IMR-90 (cell line): ENCODE data around the gene NRCAM. TPM values are rescaled to one million over a fixed set of nuclear protein-coding genes. Genes with fewer than 3 reads are reported as not detected.

Experiments
- ATAC-seq: fragments of 200-7000 bp; cut with Tn5 transposase; 2 replicates; pipeline ENCODE4 v1.9.1; 2020; ENCODE audit warnings: low read depth, mild to moderate bottlenecking, moderate library complexity
- BruUV-seq: library from RNA; stranded (reverse); fragments of 400-500 nt; replicated peaks from 2 replicates; lab custom pipeline; 2021; lab: Mats Ljungman, UMichigan
- CTCF ChIA-PET: fragments of 300-600 bp; formaldehyde crosslinking; extraction: SDS; loops from one replicate; lab custom pipeline; 2021; ENCODE audit warnings: antibody characterized with exemption; lab: Yijun Ruan, JAX
- POLR2A ChIA-PET: fragments of 300-600 bp; sonication (Branson Sonifier 250); formaldehyde crosslinking; loops from one replicate; lab custom pipeline; 2022; ENCODE audit warnings: antibody characterized with exemption; ENCODE audit not compliant: unreplicated experiment; lab: Charles Lee
- DNase-seq: peaks from one replicate; pipeline ENCODE4 v3.0.0; 2013
- H2AFZ ChIP-seq: replicated peaks from 2 replicates; pipeline ENCODE3; 2013; ENCODE audit warnings: low read length, mild to moderate bottlenecking; ENCODE audit not compliant: poor library complexity
- H2AK5ac ChIP-seq: 2 replicates; pipeline ENCODE4 v1.6.1; 2013; ENCODE audit warnings: low read depth, low read length, inconsistent platforms
- H2AK9ac ChIP-seq: replicated peaks from 2 replicates; pipeline ENCODE3; 2013; ENCODE audit warnings: mild to moderate bottlenecking, low read depth, low read length, moderate library complexity; ENCODE audit not compliant: poor library complexity
- H2BK120ac ChIP-seq: 2 replicates; pipeline ENCODE4 v1.6.1; 2013; ENCODE audit warnings: low read depth, low read length, inconsistent platforms
- H2BK15ac ChIP-seq: 3 replicates; pipeline ENCODE4 v1.6.1; 2013; ENCODE audit warnings: low read depth, low read length, inconsistent platforms
- H2BK20ac ChIP-seq: 2 replicates; pipeline ENCODE4 v1.6.1; 2013; ENCODE audit warnings: low read depth, mild to moderate bottlenecking, inconsistent platforms, low read length, moderate library complexity
- H2BK5ac ChIP-seq: 2 replicates; pipeline ENCODE4 v1.6.1; 2013; ENCODE audit warnings: mild to moderate bottlenecking, low read depth, low read length, inconsistent platforms; ENCODE audit not compliant: poor library complexity, severe bottlenecking
- H3K14ac ChIP-seq: replicated peaks from 2 replicates; pipeline ENCODE4 v1.6.1; 2013; ENCODE audit warnings: low read depth, low read length, inconsistent platforms
- H3K18ac ChIP-seq: 2 replicates; pipeline ENCODE4 v1.6.1; 2013; ENCODE audit warnings: low read depth, low read length, control low read depth
- H3K23ac ChIP-seq: 2 replicates; pipeline ENCODE4 v1.6.1; 2013; ENCODE audit warnings: low read depth, low read length, inconsistent platforms
- H3K27ac ChIP-seq: 2 replicates; pipeline ENCODE4 v1.5.1; 2013; ENCODE audit warnings: mild to moderate bottlenecking, control low read depth, low read length; ENCODE audit not compliant: insufficient read depth
- H3K27me3 ChIP-seq: 2 replicates; pipeline ENCODE4 v1.6.1; 2013; ENCODE audit warnings: low read length; ENCODE audit not compliant: control insufficient read depth, insufficient read depth
- H3K36me3 ChIP-seq: 2 replicates; pipeline ENCODE4 v1.6.1; 2013; ENCODE audit warnings: low read length, mixed read lengths; ENCODE audit not compliant: control insufficient read depth, insufficient read depth
- H3K4ac ChIP-seq: 2 replicates; pipeline ENCODE4 v1.6.1; 2013; ENCODE audit warnings: low read depth, low read length, inconsistent platforms
- H3K4me1 ChIP-seq: 2 replicates; pipeline ENCODE4 v1.6.1; 2013; ENCODE audit warnings: low read length, mixed read lengths; ENCODE audit not compliant: control insufficient read depth, insufficient read depth
- H3K4me2 ChIP-seq: 2 replicates; pipeline ENCODE4 v1.6.1; 2013; ENCODE audit warnings: low read depth, mild to moderate bottlenecking, control low read depth, low read length, moderate library complexity
- H3K4me3 ChIP-seq: 2 replicates; pipeline ENCODE4 v1.5.1; 2013; ENCODE audit warnings: low read depth, mild to moderate bottlenecking, control low read depth, low read length, moderate library complexity; ENCODE audit not compliant: insufficient read depth
- H3K56ac ChIP-seq: 2 replicates; pipeline ENCODE4 v1.6.1; 2013; ENCODE audit warnings: low read length, inconsistent platforms; ENCODE audit not compliant: insufficient read depth; ENCODE audit errors: extremely low read depth
- H3K79me1 ChIP-seq, 2 experiments: 2 replicates each; pipeline ENCODE4 v1.6.1; 2013; ENCODE audit warnings: low read length in 2 of 2, inconsistent platforms in 1 of 2, low read depth in 1 of 2
- H3K9ac ChIP-seq: 2 replicates; pipeline ENCODE4 v1.6.1; 2013; ENCODE audit warnings: low read depth, low read length, control low read depth
- H3K9me1 ChIP-seq: 2 replicates; pipeline ENCODE4 v1.6.1; 2013; ENCODE audit warnings: low read length, inconsistent platforms; ENCODE audit not compliant: insufficient read depth
- H3K9me3 ChIP-seq: 2 replicates; pipeline ENCODE4 v1.6.1; 2013; ENCODE audit warnings: low read length; ENCODE audit not compliant: control insufficient read depth, insufficient read depth
- H4K20me1 ChIP-seq: 2 replicates; pipeline ENCODE4 v1.6.1; 2013; ENCODE audit warnings: low read length, inconsistent platforms; ENCODE audit not compliant: insufficient read depth
- H4K5ac ChIP-seq: 2 replicates; pipeline ENCODE4 v1.6.1; 2013; ENCODE audit warnings: mild to moderate bottlenecking, low read depth, low read length, control low read depth
- H4K8ac ChIP-seq, 2 experiments: 2 replicates each; pipeline ENCODE4 v1.6.1; 2013; ENCODE audit warnings: low read depth in 2 of 2, low read length in 2 of 2, control low read depth in 1 of 2, inconsistent platforms in 1 of 2
- H4K91ac ChIP-seq: 2 replicates; pipeline ENCODE4 v1.6.1; 2013; ENCODE audit warnings: low read depth, low read length, inconsistent platforms; ENCODE audit not compliant: insufficient read depth
- ELK1 ChIP-seq: fragments of 150-350 bp; IDR thresholded peaks from 2 replicates; pipeline ENCODE4 v1.6.1; 2016; ENCODE audit warnings: low read depth, mild to moderate bottlenecking, low read length, moderate library complexity, borderline replicate concordance
- FOS ChIP-seq: fragments of 150-350 bp; IDR thresholded peaks from 2 replicates; pipeline ENCODE4 v1.6.1; 2016; ENCODE audit warnings: low read depth, low read length
- MAFK ChIP-seq: IDR thresholded peaks from 2 replicates; pipeline ENCODE4 v1.6.1; 2012; ENCODE audit warnings: low read depth, low read length, improper control_type of control experiment
- MAZ ChIP-seq: IDR thresholded peaks from 2 replicates; pipeline ENCODE4 v1.6.1; 2012; ENCODE audit warnings: low read depth, mild to moderate bottlenecking, low read length, improper control_type of control experiment, moderate library complexity, borderline replicate concordance
- MXI1 ChIP-seq: IDR thresholded peaks from 2 replicates; pipeline ENCODE4 v1.6.1; 2012; ENCODE audit warnings: low read depth, mild to moderate bottlenecking, low read length, moderate library complexity, borderline replicate concordance
- NFE2L2 ChIP-seq: fragments of 150-350 bp; IDR thresholded peaks from 2 replicates; pipeline ENCODE4 v1.6.1; 2016; ENCODE audit warnings: low read depth, mild to moderate bottlenecking, low read length
- RAD21 ChIP-seq: IDR thresholded peaks from 2 replicates; pipeline ENCODE4 v1.6.1; 2012; ENCODE audit warnings: low read length, improper control_type of control experiment
- RCOR1 ChIP-seq: IDR thresholded peaks from 2 replicates; pipeline ENCODE4 v1.6.1; 2012; ENCODE audit warnings: mild to moderate bottlenecking, low read length, improper control_type of control experiment; ENCODE audit not compliant: insufficient replicate concordance
- RFX5 ChIP-seq: IDR thresholded peaks from 2 replicates; pipeline ENCODE4 v1.8.0; 2012; ENCODE audit warnings: low read depth, mild to moderate bottlenecking, low read length, moderate library complexity
- WGBS, 2 experiments: methylation state at CpG; one replicate each; pipeline versions ENCODE4 v1.1.5 to v1.1.7; 2013; ENCODE audit warnings: missing lambda C conversion rate in 2 of 2; ENCODE audit not compliant: insufficient read length in 1 of 2; ENCODE audit errors: extremely low coverage in 2 of 2; 5-methylcytosine and 5-hydroxymethylcytosine counted together
- dilution Hi-C: fragments of 300-500 bp; cut with HindIII; formaldehyde crosslinking; loops from one replicate; pipeline ENCODE4 v1.14.3; 2018; ENCODE audit warnings: low sequenced_read_pairs; ENCODE audit not compliant: unreplicated experiment
- in situ Hi-C: fragments of 300-500 bp; cut with MboI; formaldehyde crosslinking; loops from 3 replicates; pipeline ENCODE4 v1.14.3; 2019; ENCODE audit warnings: low sequenced_read_pairs, inconsistent platforms, mixed read lengths
- intact Hi-C: fragments of 100-400 bp; cut with micrococcal nuclease; formaldehyde crosslinking; loops from 2 replicates; pipeline ENCODE4 v1.10.0; 2022
- polyA plus RNA-seq, 3 experiments: library from polyadenylated mRNA; depleted of rRNA; stranded (reverse); fragments of >200 nt; gene quantifications; 2 replicates each; pipeline ENCODE4 v1.2.3, GENCODE V29; 2012; ENCODE audit warnings: low replicate concordance in 1 of 3
- total RNA-seq: library from RNA; depleted of rRNA; stranded (reverse); fragments of >200 nt; gene quantifications from 2 replicates; pipeline ENCODE4 v1.2.3, GENCODE V29; 2012
- TF ChIP-seq, protein P1 (sequence below): conservative IDR thresholded peaks from 2 replicates; pipeline ENCODE4 v1.5.1; 2012; ENCODE audit warnings: mild to moderate bottlenecking, low read depth, low read length, improper control_type of control experiment

NRCAM gene
- total and polyA plus RNA-seq, 2 of the 4 experiments (the other 2 are of a cell fraction): 0.46 to 1.1 TPM

DNA sequence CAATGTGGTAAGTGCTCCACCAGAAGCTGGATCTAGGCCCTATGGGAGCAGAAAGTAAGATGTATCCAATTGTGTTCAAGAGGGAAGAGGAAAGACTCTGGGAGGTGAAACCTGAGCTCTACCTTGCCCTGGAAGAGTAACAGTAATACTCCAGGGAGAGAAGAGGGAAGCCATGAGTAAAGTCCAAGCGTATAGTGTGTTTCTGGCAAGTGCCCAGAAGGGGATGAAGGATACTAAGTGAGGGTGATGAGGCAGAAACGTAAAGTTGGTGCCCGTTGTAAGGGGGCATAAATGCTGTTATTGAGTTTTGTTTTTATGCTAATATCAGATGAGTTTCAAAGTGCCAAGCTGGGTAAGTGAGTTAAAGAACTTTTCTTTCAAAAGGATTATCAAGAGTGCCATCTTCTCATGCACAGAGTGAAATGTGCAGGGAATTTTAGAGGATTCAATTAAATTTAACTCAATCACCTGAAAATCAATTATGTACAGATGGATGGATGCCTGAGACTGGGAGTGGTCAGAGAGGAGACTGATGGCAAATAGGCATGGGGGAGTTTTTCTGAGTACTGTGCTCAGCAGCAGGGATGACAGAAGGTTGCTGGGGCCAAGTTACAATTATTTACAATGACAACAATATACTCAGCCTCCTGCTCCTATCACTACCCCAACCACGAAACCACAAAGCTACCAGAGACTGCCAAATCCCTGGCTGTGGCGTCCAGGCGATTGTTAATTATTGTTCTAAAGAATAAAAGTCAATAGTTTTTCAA is 202.8 kb downstream of the NRCAM start:
- Histone ChIP-seq H2AK5ac (no peak overlapping the region), H2BK15ac (no peak overlapping the region), H3K18ac (no peak overlapping the region), H3K4me2 (no peak overlapping the region), H2BK20ac (no peak overlapping the region), H4K91ac (no peak overlapping the region), H3K27ac (no peak overlapping the region), H3K4me3 (no peak overlapping the region), H3K27me3 (no peaks in the 10 kb centered on the region), H2AK9ac (no peak overlapping the region), H3K23ac (no peak overlapping the region), H3K4me1 (no peaks in the 10 kb centered on the region), H3K36me3 (no peaks in the 10 kb centered on the region), H3K14ac (no peak overlapping the region), H4K20me1 (no peaks in the 10 kb centered on the region), H3K56ac (no peak overlapping the region), H2BK5ac (no peak overlapping the region), H3K9me3 (no peaks in the 10 kb centered on the region), H3K4ac (no peak overlapping the region), H2BK120ac (no peak overlapping the region), H4K5ac (no peak overlapping the region), H3K9ac (no peak overlapping the region), H2AFZ (no peak overlapping the region), H3K79me1 (no peaks in the 10 kb centered on the region), H4K8ac (no peak overlapping the region), H3K9me1 (no peaks in the 10 kb centered on the region)
- TF ChIP-seq RFX5 (no peak), RCOR1 (no peak), RAD21 (no peak), FOS (no peak), ELK1 (no peak), MAZ (no peak), MAFK (no peak), MXI1 (no peak), NFE2L2 (no peak)
- TF ChIP-seq, protein P1, sequence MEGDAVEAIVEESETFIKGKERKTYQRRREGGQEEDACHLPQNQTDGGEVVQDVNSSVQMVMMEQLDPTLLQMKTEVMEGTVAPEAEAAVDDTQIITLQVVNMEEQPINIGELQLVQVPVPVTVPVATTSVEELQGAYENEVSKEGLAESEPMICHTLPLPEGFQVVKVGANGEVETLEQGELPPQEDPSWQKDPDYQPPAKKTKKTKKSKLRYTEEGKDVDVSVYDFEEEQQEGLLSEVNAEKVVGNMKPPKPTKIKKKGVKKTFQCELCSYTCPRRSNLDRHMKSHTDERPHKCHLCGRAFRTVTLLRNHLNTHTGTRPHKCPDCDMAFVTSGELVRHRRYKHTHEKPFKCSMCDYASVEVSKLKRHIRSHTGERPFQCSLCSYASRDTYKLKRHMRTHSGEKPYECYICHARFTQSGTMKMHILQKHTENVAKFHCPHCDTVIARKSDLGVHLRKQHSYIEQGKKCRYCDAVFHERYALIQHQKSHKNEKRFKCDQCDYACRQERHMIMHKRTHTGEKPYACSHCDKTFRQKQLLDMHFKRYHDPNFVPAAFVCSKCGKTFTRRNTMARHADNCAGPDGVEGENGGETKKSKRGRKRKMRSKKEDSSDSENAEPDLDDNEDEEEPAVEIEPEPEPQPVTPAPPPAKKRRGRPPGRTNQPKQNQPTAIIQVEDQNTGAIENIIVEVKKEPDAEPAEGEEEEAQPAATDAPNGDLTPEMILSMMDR: no peak
- WGBS, 2 experiments: 60% methylated on average over 1 of the region's 6 CpGs; no CpG with 5 or more reads in 1 of the 2 experiments
- intact Hi-C loops: no loop called here
- in situ Hi-C loops: no loop called here
- ChIA-PET CTCF (no interaction called here), POLR2A (no interaction called here)
- ATAC-seq (no peak), DNase-seq (no peak)
- dilution Hi-C loops: no loop called here
- BruUV-seq: no TSS peak
